Measurements from ENCODE around the gene NBPF11. TPM values are rescaled to one million over a fixed set of nuclear protein-coding genes. Genes with fewer than 3 reads are reported as not detected.

NBPF11 gene
- total RNA-seq, 4 donors from 2014 or later: 10.0 to 27.3 (median 18.7) TPM

GRCh38 chr1:148166558-148167492 is 14.7 kb upstream of the NBPF11 start:
- TF ChIP-seq POLR2AphosphoS5 (IDR thresholded peaks at IDR 0.05): no peak
- TF ChIP-seq CTCF (IDR thresholded peaks at IDR 0.05): no peak
- TF ChIP-seq EP300 (IDR thresholded peaks at IDR 0.05; ENCODE audit: low read depth): no peak
- TF ChIP-seq POLR2A (IDR thresholded peaks at IDR 0.05): no peak
- Histone ChIP-seq H3K27ac (no peak overlapping the region), H3K9me3 (no peaks in the 10 kb centered on the region), H3K4me3 (no peak overlapping the region), H3K4me1 (no peaks in the 10 kb centered on the region), H3K27me3 (peaks cover 6% of the 10 kb centered on the region), H3K36me3 (no peaks in the 10 kb centered on the region)
- in situ Hi-C loops (cut with MboI; ENCODE audit: low pct_ligation_motif_present in 1 of 4, low pct_unique_long_range_greater_than_20kb in 1 of 4, low sequenced_read_pairs in 3 of 4) (no loop called here), intact Hi-C loops (cut with DNase I; ENCODE audit: low total_unique reads) (no loop called here)
- 70 to 74% methylated on average over 3 to 4 of the region's 4 CpGs for WGBS, 2 donors (ENCODE audit: low coverage in 1 of 2)
- DNase-seq: no peak

GRCh38 chr1:148162363-148162762 is 10.3 kb upstream of the NBPF11 start:
- H3K36me3 ChIP-seq: no peaks in the 10 kb centered on the region
- H3K27ac ChIP-seq: no peak overlapping the region
- H3K27me3 ChIP-seq: peaks cover 45% of the 10 kb centered on the region
- 89 to 93% methylated on average over 3 to 25 of the region's 25 CpGs for WGBS, 2 donors (ENCODE audit: low coverage in 1 of 2)
- no peak for TF ChIP-seq POLR2A (IDR thresholded peaks at IDR 0.05)
- TF ChIP-seq CTCF (IDR thresholded peaks at IDR 0.05): no peak
- intact Hi-C loops (cut with DNase I; ENCODE audit: low total_unique reads) (no loop called here), in situ Hi-C loops (cut with MboI; ENCODE audit: low pct_ligation_motif_present in 1 of 4, low pct_unique_long_range_greater_than_20kb in 1 of 4, low sequenced_read_pairs in 3 of 4) (no loop called here)
- no peaks in the 10 kb centered on the region for H3K9me3 ChIP-seq
- no peak overlapping the region for H3K4me3 ChIP-seq
- DNase-seq: no peak
- H3K4me1 ChIP-seq: no peaks in the 10 kb centered on the region

GRCh38 chr1:148161053-148161901 is 9.2 kb upstream of the NBPF11 start:
- intact Hi-C loops (cut with DNase I; ENCODE audit: low total_unique reads) (no loop called here), in situ Hi-C loops (cut with MboI; ENCODE audit: low pct_ligation_motif_present in 1 of 4, low pct_unique_long_range_greater_than_20kb in 1 of 4, low sequenced_read_pairs in 3 of 4) (no loop called here)
- no peaks in the 10 kb centered on the region for H3K4me1 ChIP-seq
- no peak for TF ChIP-seq POLR2A (IDR thresholded peaks at IDR 0.05)
- TF ChIP-seq CTCF (IDR thresholded peaks at IDR 0.05): no peak
- TF ChIP-seq POLR2AphosphoS5 (IDR thresholded peaks at IDR 0.05): no peak
- TF ChIP-seq EP300 (IDR thresholded peaks at IDR 0.05; ENCODE audit: low read depth): no peak
- H3K27me3 ChIP-seq: peaks cover 45% of the 10 kb centered on the region
- no peak overlapping the region for H3K4me3 ChIP-seq
- H3K36me3 ChIP-seq: no peaks in the 10 kb centered on the region
- H3K9me3 ChIP-seq: no peaks in the 10 kb centered on the region
- H3K27ac ChIP-seq: no peak overlapping the region
- 65 to 84% methylated on average over 12 to 42 of the region's 42 CpGs for WGBS, 2 donors (ENCODE audit: low coverage in 1 of 2)
- DNase-seq: no peak

- WGBS, 2 donors (ENCODE audit: low coverage in 1 of 2): 63 to 71% methylated on average over 6 to 43 of the region's 43 CpGs
- in situ Hi-C loops (cut with MboI; ENCODE audit: low pct_ligation_motif_present in 1 of 4, low pct_unique_long_range_greater_than_20kb in 1 of 4, low sequenced_read_pairs in 3 of 4): no loop called here
- Histone ChIP-seq H3K9me3 (no peaks in the 10 kb centered on the region), H3K27me3 (peaks cover 45% of the 10 kb centered on the region), H3K36me3 (no peaks in the 10 kb centered on the region), H3K4me1 (no peaks in the 10 kb centered on the region), H3K27ac (no peak overlapping the region), H3K4me3 (no peak overlapping the region)
- TF ChIP-seq CTCF (IDR thresholded peaks at IDR 0.05) (no peak), POLR2AphosphoS5 (IDR thresholded peaks at IDR 0.05) (no peak), POLR2A (IDR thresholded peaks at IDR 0.05) (no peak), EP300 (IDR thresholded peaks at IDR 0.05; ENCODE audit: low read depth) (no peak)
- intact Hi-C loops (cut with DNase I; ENCODE audit: low total_unique reads): no loop called here
- DNase-seq: no peak
These were observed 8.4 kb upstream of the NBPF11 start for GRCh38 chr1:148160343-148161052.

Measured in transverse colon (tissue), 4 donors.